PC-9 (cell line): ENCODE measurements around the gene AZGP1. TPM values are rescaled to one million over a fixed set of nuclear protein-coding genes. Genes with fewer than 3 reads are reported as not detected.
"Not testable (repeated sequence)": the region's sequence is repeated elsewhere in the genome, so short reads cannot be mapped to it uniquely, and the experiment has no call there.

Experiments used
- BruUV-seq: library from RNA; stranded (reverse); fragments of 400-500 nt; replicated peaks from 2 replicates; lab custom pipeline; 2021; lab: Mats Ljungman, UMichigan
- CTCF ChIA-PET: fragments of 300-600 bp; sonication (Branson Sonifier 250); formaldehyde crosslinking; loops from one replicate; lab custom pipeline; 2022; ENCODE audit warnings: antibody characterized with exemption; lab: Charles Lee
- POLR2A ChIA-PET: fragments of 300-600 bp; sonication (Branson Sonifier 250); formaldehyde crosslinking; loops from one replicate; lab custom pipeline; 2022; ENCODE audit warnings: antibody characterized with exemption; ENCODE audit not compliant: unreplicated experiment; lab: Charles Lee
- DNase-seq, 2 experiments: peaks; one replicate each; pipeline versions ENCODE4 v3.0.0 to v3.0.0-alpha.2; 2015 to 2022; ENCODE audit warnings: mixed read lengths in 1 of 2
- H2AFZ ChIP-seq: fragments of 200-600 bp; sonication (generic); 2 replicates; pipeline ENCODE4 v1.8.1; 2017; ENCODE audit warnings: antibody characterized with exemption
- H3F3A ChIP-seq: fragments of 200-600 bp; sonication (generic); 2 replicates; pipeline ENCODE4 v1.8.1; 2017; ENCODE audit warnings: antibody characterized with exemption, mild to moderate bottlenecking, low read depth; ENCODE audit not compliant: insufficient read depth
- H3K27ac ChIP-seq: fragments of 200-600 bp; sonication (generic); 2 replicates; pipeline ENCODE4 v1.6.1; 2016; ENCODE audit warnings: mixed run types
- H3K27me3 ChIP-seq: fragments of 200-600 bp; sonication (generic); 2 replicates; pipeline ENCODE4 v1.6.1; 2016; ENCODE audit warnings: low read depth, mixed run types; ENCODE audit not compliant: insufficient read depth
- H3K36me3 ChIP-seq: fragments of 200-600 bp; sonication (generic); 2 replicates; pipeline ENCODE4 v1.6.1; 2016; ENCODE audit warnings: low read depth, mixed run types
- H3K4me1 ChIP-seq: fragments of 200-600 bp; sonication (generic); replicated peaks from 2 replicates; pipeline ENCODE4 v1.6.1; 2016; ENCODE audit warnings: mixed run types; ENCODE audit not compliant: insufficient read depth
- H3K4me2 ChIP-seq: fragments of 200-600 bp; sonication (generic); 2 replicates; pipeline ENCODE4 v1.6.1; 2017; ENCODE audit warnings: mixed run types
- H3K4me3 ChIP-seq: fragments of 200-600 bp; sonication (generic); 2 replicates; pipeline ENCODE4 v1.6.1; 2016; ENCODE audit warnings: mixed run types
- H3K79me2 ChIP-seq: fragments of 200-600 bp; sonication (generic); 2 replicates; pipeline ENCODE4 v1.6.1; 2017; ENCODE audit warnings: low read depth, mixed run types
- H3K9me2 ChIP-seq: fragments of 200-600 bp; sonication (generic); 2 replicates; pipeline ENCODE4 v1.8.1; 2017; ENCODE audit warnings: mild to moderate bottlenecking; ENCODE audit not compliant: insufficient read depth
- H3K9me3 ChIP-seq: fragments of 200-600 bp; sonication (generic); 2 replicates; pipeline ENCODE4 v1.8.1; 2016; ENCODE audit warnings: low read depth; ENCODE audit not compliant: insufficient read depth
- H4K20me1 ChIP-seq: fragments of 200-600 bp; sonication (generic); 2 replicates; pipeline ENCODE4 v1.8.1; 2017; ENCODE audit not compliant: insufficient read depth
- EZH2 ChIP-seq: fragments of 200-600 bp; sonication (generic); IDR thresholded peaks from 2 replicates; pipeline ENCODE4 v1.8.0; 2017; ENCODE audit warnings: antibody characterized with exemption, low read depth
- intact Hi-C: fragments of 100-400 bp; cut with micrococcal nuclease; formaldehyde crosslinking; loops from one replicate; pipeline ENCODE4 v1.10.0; 2022; ENCODE audit not compliant: unreplicated experiment
- total RNA-seq: library from RNA; stranded (reverse); gene quantifications from 2 replicates; pipeline ENCODE4 v1.2.3, GENCODE V29; 2021
- TF ChIP-seq, protein P1 (sequence below): fragments of 200-600 bp; sonication (generic); conservative IDR thresholded peaks from 2 replicates; pipeline ENCODE4 v1.6.1; 2017; ENCODE audit warnings: mixed run types, antibody characterized with exemption, mild to moderate bottlenecking, moderate library complexity

The AZGP1 gene
- total RNA-seq, 1 experiment from 2014 or later: not detected

DNA sequence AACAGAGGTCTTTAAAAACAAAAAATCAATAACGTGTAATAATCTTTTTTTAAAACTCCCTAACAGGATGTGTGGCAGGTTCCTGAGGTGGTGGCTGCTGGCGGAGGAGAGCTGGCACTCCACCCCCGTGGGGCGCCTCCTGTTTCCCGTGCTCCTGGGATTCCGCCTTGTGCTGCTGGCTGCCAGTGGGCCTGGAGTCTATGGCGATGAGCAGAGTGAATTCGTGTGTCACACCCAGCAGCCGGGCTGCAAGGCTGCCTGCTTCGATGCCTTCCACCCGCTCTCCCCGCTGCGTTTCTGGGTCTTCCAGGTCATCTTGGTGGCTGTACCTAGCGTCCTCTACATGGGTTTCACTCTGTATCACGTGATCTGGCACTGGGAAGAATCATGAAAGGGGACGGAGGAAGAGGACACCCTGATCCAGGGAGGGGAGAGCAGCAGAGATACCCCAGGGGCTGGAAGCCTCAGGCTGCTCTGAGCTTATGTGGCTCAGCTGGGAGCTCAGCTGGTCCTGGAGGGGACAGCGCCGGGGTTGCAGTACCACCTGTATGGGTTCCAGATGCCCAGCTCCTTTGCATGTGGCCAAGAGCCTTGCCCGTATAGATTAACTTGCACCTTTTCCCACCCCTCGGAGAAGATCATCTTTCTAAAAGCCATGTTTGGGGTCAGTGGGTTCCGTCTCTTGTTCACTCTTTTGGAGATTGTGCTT lies 16.7 kb upstream of the AZGP1 start:
- Histone ChIP-seq H3K4me1 (0 out of 2 replicates have a peak, but pooled peaks cover 3% of the 10 kb centered on the region), H3K4me2 (no peak overlapping the region), H3K9me3 (no peaks in the 10 kb centered on the region), H4K20me1 (no peaks in the 10 kb centered on the region), H3K27me3 (peaks cover 44% of the 10 kb centered on the region), H3K4me3 (no peak overlapping the region), H3K36me3 (no peaks in the 10 kb centered on the region), H3K27ac (no peak overlapping the region), H3F3A (no peaks in the 10 kb centered on the region; the same call in 1 of the 2 replicates), H2AFZ (no peak overlapping the region), H3K79me2 (no peaks in the 10 kb centered on the region), H3K9me2 (no peaks in the 10 kb centered on the region)
- TF ChIP-seq, protein P1, sequence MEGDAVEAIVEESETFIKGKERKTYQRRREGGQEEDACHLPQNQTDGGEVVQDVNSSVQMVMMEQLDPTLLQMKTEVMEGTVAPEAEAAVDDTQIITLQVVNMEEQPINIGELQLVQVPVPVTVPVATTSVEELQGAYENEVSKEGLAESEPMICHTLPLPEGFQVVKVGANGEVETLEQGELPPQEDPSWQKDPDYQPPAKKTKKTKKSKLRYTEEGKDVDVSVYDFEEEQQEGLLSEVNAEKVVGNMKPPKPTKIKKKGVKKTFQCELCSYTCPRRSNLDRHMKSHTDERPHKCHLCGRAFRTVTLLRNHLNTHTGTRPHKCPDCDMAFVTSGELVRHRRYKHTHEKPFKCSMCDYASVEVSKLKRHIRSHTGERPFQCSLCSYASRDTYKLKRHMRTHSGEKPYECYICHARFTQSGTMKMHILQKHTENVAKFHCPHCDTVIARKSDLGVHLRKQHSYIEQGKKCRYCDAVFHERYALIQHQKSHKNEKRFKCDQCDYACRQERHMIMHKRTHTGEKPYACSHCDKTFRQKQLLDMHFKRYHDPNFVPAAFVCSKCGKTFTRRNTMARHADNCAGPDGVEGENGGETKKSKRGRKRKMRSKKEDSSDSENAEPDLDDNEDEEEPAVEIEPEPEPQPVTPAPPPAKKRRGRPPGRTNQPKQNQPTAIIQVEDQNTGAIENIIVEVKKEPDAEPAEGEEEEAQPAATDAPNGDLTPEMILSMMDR: no peak
- TF ChIP-seq EZH2: no peak
- ChIA-PET POLR2A (no interaction called here), CTCF (no interaction called here)
- intact Hi-C loops: no loop called here
- no TSS peak for BruUV-seq
- DNase-seq: no peak

DNA sequence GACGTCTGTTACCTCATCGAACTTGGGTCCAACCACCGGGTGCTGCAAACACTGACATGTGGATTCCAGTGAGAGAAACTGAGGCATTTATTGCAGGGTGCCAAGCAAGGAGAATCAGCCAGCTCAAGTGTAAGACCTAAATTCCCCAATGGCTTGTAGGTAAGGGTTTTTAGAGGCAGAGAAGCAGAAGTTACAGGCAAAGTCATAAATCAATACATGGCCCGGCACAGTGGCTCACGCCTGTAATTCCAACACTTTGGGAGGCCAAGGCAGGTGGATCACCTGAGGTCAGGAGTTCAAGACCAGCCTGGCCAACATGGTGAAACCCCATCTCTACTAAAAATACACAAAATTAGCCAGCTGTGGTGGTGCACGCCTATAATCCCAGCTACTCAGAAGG lies 15.7 kb upstream of the AZGP1 start:
- DNase-seq: not testable (repeated sequence)

DNA sequence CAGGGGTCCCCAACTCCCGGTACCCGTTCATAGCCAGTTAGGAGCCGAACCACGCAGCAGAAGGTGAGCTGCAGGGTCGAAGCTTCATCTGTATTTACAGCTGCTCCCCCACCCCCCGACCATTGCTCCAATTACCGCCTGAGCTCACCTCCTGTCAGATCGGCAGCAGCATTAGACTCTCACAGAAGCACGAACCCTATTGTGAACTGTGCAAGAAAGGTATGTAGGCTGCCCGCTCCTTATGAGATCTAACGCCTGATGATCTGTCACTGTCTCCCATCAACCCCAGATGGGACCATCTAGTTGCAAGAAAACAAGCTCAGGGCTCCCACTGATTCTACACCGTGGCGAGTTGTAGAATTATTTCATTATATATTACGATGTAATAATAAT lies 14.6 kb upstream of the AZGP1 start:
- intact Hi-C loops: loop anchor here (1.0 kb wide), 1 partner anchor 77 kb away; no protein-coding TSS in a partner anchor
- no peaks in the 10 kb centered on the region for H4K20me1 ChIP-seq
- CTCF ChIA-PET: interaction anchor here (1.0 to 1.1 kb wide), 2 partner anchors 35 to 61 kb away, joined by 3 read pairs; partner anchors contain the start of gene GJC3
- no peak for DNase-seq
- H3K4me1 ChIP-seq: 0 out of 2 replicates have a peak, but pooled peaks cover 3% of the 10 kb centered on the region
- no peaks in the 10 kb centered on the region for H3K36me3 ChIP-seq
- no peak overlapping the region for H2AFZ ChIP-seq
- H3K9me2 ChIP-seq: no peaks in the 10 kb centered on the region
- H3K9me3 ChIP-seq: no peaks in the 10 kb centered on the region
- no TSS peak for BruUV-seq
- no peak overlapping the region for H3K27ac ChIP-seq
- TF ChIP-seq, protein P1: no peak
- TF ChIP-seq EZH2: no peak
- H3K79me2 ChIP-seq: no peaks in the 10 kb centered on the region
- H3K27me3 ChIP-seq: peaks cover 42% of the 10 kb centered on the region
- no peaks in the 10 kb centered on the region; the same call in 1 of the 2 replicates for H3F3A ChIP-seq
- H3K4me3 ChIP-seq: no peak overlapping the region
- POLR2A ChIA-PET: interaction anchor here (0.6 kb wide), 1 partner anchor 76 kb away, joined by 4 read pairs; no protein-coding TSS in a partner anchor
- H3K4me2 ChIP-seq: no peak overlapping the region

More for the DNA sequence above, 15.7 kb upstream of the AZGP1 start:
- CTCF ChIA-PET, H3K9me3 ChIP-seq, H3K27ac ChIP-seq, POLR2A ChIA-PET, BruUV-seq, H2AFZ ChIP-seq, H3K4me1 ChIP-seq, H3K4me2 ChIP-seq, H3K79me2 ChIP-seq, H3K9me2 ChIP-seq, H3K36me3 ChIP-seq, H3K4me3 ChIP-seq, H3F3A ChIP-seq, H4K20me1 ChIP-seq: not testable (repeated sequence)
- intact Hi-C loops: loop anchor here (1.0 kb wide), 2 partner anchors 62 to 360 kb away; partner anchors contain the start of gene GJC3
- peaks cover 42% of the 10 kb centered on the region for H3K27me3 ChIP-seq
